Measurements from ENCODE around the gene ZNF511.

Gene ZNF511

DNA sequence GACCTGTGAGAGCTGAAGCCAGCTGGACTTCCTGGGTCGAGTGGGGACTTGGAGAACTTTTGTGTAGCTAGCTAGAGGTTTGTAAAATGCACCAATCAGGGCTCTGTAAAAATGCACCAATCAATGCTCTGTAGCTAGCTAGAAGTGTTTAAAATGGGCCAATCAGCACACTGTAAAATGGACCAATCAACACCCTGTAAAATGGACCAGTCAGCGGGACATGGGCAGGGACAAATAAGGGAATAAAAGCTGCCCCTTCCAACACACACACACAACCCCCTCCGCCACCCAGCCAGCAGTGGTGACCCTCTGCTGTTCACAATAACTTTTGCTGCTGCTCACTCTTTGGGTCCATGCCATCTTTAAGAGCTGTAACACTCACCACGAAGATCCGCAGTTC is 7.1 kb downstream of the ZNF511 start:
- TF ChIP-seq EGR1 (IDR thresholded peaks at IDR 0.05) (no peak), EP300 (IDR thresholded peaks at IDR 0.05; ENCODE audit: borderline replicate concordance) (no peak), NFIC (IDR thresholded peaks at IDR 0.05) (no peak), RAD21 (IDR thresholded peaks at IDR 0.05; ENCODE audit: low read depth) (no peak), CEBPB (IDR thresholded peaks at IDR 0.05) (no peak), YY1 (IDR thresholded peaks at IDR 0.05; ENCODE audit: low read depth) (no peak), TAF1 (IDR thresholded peaks at IDR 0.05; ENCODE audit: low read depth) (no peak)
- TF ChIP-seq, protein P1, sequence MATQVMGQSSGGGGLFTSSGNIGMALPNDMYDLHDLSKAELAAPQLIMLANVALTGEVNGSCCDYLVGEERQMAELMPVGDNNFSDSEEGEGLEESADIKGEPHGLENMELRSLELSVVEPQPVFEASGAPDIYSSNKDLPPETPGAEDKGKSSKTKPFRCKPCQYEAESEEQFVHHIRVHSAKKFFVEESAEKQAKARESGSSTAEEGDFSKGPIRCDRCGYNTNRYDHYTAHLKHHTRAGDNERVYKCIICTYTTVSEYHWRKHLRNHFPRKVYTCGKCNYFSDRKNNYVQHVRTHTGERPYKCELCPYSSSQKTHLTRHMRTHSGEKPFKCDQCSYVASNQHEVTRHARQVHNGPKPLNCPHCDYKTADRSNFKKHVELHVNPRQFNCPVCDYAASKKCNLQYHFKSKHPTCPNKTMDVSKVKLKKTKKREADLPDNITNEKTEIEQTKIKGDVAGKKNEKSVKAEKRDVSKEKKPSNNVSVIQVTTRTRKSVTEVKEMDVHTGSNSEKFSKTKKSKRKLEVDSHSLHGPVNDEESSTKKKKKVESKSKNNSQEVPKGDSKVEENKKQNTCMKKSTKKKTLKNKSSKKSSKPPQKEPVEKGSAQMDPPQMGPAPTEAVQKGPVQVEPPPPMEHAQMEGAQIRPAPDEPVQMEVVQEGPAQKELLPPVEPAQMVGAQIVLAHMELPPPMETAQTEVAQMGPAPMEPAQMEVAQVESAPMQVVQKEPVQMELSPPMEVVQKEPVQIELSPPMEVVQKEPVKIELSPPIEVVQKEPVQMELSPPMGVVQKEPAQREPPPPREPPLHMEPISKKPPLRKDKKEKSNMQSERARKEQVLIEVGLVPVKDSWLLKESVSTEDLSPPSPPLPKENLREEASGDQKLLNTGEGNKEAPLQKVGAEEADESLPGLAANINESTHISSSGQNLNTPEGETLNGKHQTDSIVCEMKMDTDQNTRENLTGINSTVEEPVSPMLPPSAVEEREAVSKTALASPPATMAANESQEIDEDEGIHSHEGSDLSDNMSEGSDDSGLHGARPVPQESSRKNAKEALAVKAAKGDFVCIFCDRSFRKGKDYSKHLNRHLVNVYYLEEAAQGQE (IDR thresholded peaks at IDR 0.05; ENCODE audit: low read depth), result no peak
- TF ChIP-seq, protein P2, sequence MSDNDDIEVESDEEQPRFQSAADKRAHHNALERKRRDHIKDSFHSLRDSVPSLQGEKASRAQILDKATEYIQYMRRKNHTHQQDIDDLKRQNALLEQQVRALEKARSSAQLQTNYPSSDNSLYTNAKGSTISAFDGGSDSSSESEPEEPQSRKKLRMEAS (IDR thresholded peaks at IDR 0.05), result no peak

DNA sequence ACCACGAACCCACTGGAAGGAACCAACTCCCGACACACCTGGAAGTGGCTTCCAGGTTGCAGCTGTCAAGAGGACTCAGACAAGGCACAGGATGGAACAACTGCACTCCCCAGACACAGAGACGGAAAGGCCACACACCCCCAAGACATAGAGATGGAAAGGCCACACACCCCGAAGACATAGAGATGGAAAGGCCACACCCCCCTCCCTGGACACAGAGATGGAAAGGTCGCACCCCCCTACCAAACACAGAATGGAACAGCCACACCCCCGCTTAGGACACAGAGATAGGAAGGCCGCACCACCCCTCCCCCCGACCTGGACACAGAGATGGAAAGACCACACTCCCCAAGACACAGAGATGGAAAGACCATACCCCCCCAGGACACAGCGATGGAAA is 7.6 kb downstream of the ZNF511 start:
- TF ChIP-seq NFIC (IDR thresholded peaks at IDR 0.05), result no peak
- TF ChIP-seq, protein P1 (IDR thresholded peaks at IDR 0.05; ENCODE audit: low read depth), result no peak
- TF ChIP-seq YY1 (IDR thresholded peaks at IDR 0.05; ENCODE audit: low read depth), result no peak
- no peak for TF ChIP-seq EGR1 (IDR thresholded peaks at IDR 0.05)
- TF ChIP-seq EP300 (IDR thresholded peaks at IDR 0.05; ENCODE audit: borderline replicate concordance), result no peak
- TF ChIP-seq FOXM1 (IDR thresholded peaks at IDR 0.05; ENCODE audit: borderline replicate concordance, low read depth), result no peak
- no peak for TF ChIP-seq RAD21 (IDR thresholded peaks at IDR 0.05; ENCODE audit: low read depth)
- TF ChIP-seq CREB1 (IDR thresholded peaks at IDR 0.05; ENCODE audit: low read depth), result no peak
- TF ChIP-seq ZBTB7A (IDR thresholded peaks at IDR 0.05; ENCODE audit: low read depth), result no peak
- TF ChIP-seq TCF12 (IDR thresholded peaks at IDR 0.05; ENCODE audit: low read depth), result no peak
- TF ChIP-seq, protein P2 (IDR thresholded peaks at IDR 0.05), result no peak
- no peak for TF ChIP-seq CEBPB (IDR thresholded peaks at IDR 0.05)
- TF ChIP-seq TAF1 (IDR thresholded peaks at IDR 0.05; ENCODE audit: low read depth), result no peak

DNA sequence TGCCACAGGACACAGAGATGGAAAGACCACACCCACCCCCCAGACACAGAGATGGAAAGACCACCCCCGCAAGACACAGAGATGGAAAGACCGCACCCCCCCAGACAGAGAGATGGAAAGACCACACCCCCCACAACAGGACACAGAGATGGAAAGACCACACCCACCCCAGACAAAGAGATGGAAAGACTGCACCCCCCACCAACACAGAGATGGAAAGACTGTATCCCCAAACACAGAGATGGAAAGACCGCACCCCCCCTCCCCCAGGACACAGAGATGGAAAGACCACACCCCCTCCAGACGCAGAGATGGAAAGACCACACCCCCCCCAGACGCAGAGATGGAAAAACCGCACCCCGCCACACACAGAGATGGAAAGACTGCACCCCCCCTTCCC is 8.0 kb downstream of the ZNF511 start:
- TF ChIP-seq, protein P2 (IDR thresholded peaks at IDR 0.05), result no peak
- no peak for TF ChIP-seq TAF1 (IDR thresholded peaks at IDR 0.05; ENCODE audit: low read depth)
- TF ChIP-seq NFIC (IDR thresholded peaks at IDR 0.05), result no peak
- TF ChIP-seq FOXM1 (IDR thresholded peaks at IDR 0.05; ENCODE audit: borderline replicate concordance, low read depth), result no peak
- TF ChIP-seq EP300 (IDR thresholded peaks at IDR 0.05; ENCODE audit: borderline replicate concordance), result no peak
- TF ChIP-seq CREB1 (IDR thresholded peaks at IDR 0.05; ENCODE audit: low read depth), result no peak
- TF ChIP-seq TCF12 (IDR thresholded peaks at IDR 0.05; ENCODE audit: low read depth), result no peak
- no peak for TF ChIP-seq TEAD4 (IDR thresholded peaks at IDR 0.05)
- TF ChIP-seq, protein P3, sequence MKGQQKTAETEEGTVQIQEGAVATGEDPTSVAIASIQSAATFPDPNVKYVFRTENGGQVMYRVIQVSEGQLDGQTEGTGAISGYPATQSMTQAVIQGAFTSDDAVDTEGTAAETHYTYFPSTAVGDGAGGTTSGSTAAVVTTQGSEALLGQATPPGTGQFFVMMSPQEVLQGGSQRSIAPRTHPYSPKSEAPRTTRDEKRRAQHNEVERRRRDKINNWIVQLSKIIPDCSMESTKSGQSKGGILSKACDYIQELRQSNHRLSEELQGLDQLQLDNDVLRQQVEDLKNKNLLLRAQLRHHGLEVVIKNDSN (IDR thresholded peaks at IDR 0.05), result no peak
- TF ChIP-seq, protein P1 (IDR thresholded peaks at IDR 0.05; ENCODE audit: low read depth), result no peak
- TF ChIP-seq RAD21 (IDR thresholded peaks at IDR 0.05; ENCODE audit: low read depth), result no peak
- no peak for TF ChIP-seq ZBTB7A (IDR thresholded peaks at IDR 0.05; ENCODE audit: low read depth)
- no peak for TF ChIP-seq YY1 (IDR thresholded peaks at IDR 0.05; ENCODE audit: low read depth)
- TF ChIP-seq CEBPB (IDR thresholded peaks at IDR 0.05), result no peak

DNA sequence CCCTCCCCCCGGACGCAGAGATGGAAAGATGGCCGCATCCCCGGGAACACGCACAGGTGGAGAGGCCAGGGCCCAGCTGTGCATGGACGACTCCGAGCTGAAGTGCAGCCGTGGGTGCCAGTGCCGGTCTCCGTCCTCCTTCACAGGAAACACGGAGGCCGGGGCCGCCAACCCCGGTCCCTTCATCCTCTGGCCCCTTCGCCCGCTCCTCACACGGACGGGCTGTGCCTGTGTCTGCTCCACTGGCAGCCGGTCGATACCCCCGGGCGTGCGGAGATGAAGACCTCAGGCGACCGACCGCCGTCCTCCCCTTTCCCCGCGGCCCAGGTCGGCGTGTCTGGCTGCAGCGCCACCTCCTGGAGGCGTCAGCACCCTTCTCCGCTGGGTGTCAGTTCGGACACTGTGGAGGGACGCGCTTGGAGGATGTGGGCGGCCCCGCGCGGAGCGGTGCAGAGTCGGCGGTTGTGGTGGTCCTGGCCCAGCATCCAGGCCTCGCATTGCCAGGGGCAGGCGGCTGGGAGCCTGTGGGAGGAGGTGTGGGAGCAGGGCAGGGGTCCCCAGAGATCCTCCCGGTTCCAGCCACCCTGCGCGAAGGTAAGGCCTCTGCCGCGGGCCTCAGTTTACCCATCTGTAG is 9.9 kb downstream of the ZNF511 start:
- TF ChIP-seq ZBTB7A (IDR thresholded peaks at IDR 0.05; ENCODE audit: low read depth) (no peak), RAD21 (IDR thresholded peaks at IDR 0.05; ENCODE audit: low read depth) (peak; percentile 71), CREB1 (IDR thresholded peaks at IDR 0.05; ENCODE audit: low read depth) (0 out of 2 replicates have a peak, but pooled peaks have one; percentile 16), EP300 (IDR thresholded peaks at IDR 0.05; ENCODE audit: borderline replicate concordance) (no peak; the same call in 1 of the 2 replicates), NFIC (IDR thresholded peaks at IDR 0.05) (no peak; the same call in 1 of the 2 replicates), CEBPB (IDR thresholded peaks at IDR 0.05) (no peak), TEAD4 (IDR thresholded peaks at IDR 0.05) (no peak), TAF1 (IDR thresholded peaks at IDR 0.05; ENCODE audit: low read depth) (peak; percentile 45; the same call in 1 of the 2 replicates), EGR1 (IDR thresholded peaks at IDR 0.05) (no peak), FOXM1 (IDR thresholded peaks at IDR 0.05; ENCODE audit: borderline replicate concordance, low read depth) (no peak), YY1 (IDR thresholded peaks at IDR 0.05; ENCODE audit: low read depth) (peak; percentile 81; the same call in 1 of the 2 replicates), TCF12 (IDR thresholded peaks at IDR 0.05; ENCODE audit: low read depth) (no peak; the same call in 1 of the 2 replicates)
- TF ChIP-seq, protein P1 (IDR thresholded peaks at IDR 0.05; ENCODE audit: low read depth), result no peak
- TF ChIP-seq, protein P2 (IDR thresholded peaks at IDR 0.05), result peak; percentile 82
- TF ChIP-seq, protein P3 (IDR thresholded peaks at IDR 0.05), result peak; percentile 35; the same call in 1 of the 2 replicates
